HG03342 (cell line): ENCODE measurements around the gene TRAF3IP3.
A peak's percentile ranks its signal among the peaks of the same experiment; 100 is the strongest.

ENCODE experiments used
- ATAC-seq: cut with Tn5 transposase; IDR thresholded peaks from one replicate; pipeline ENCODE4 v1.9.1; 2021; ENCODE audit warnings: mild to moderate bottlenecking, moderate library complexity; ENCODE audit not compliant: unreplicated experiment

The TRAF3IP3 gene

GRCh38 chr1:209755926-209756614 lies at the start of gene TRAF3IP3:
Gene TRAF3IP3, plus strand, starts transcription at chr1:209756053. Its CDS starts 3,987 bp downstream, at chr1:209760040.
- peak; percentile 78 for ATAC-seq

GRCh38 chr1:209706622-209707021 lies 49.2 kb upstream of the TRAF3IP3 start:
- no peak for ATAC-seq

GRCh38 chr1:209707308-209707707 lies 48.5 kb upstream of the TRAF3IP3 start:
- no peak for ATAC-seq

GRCh38 chr1:209708297-209708696 lies 47.6 kb upstream of the TRAF3IP3 start:
- no peak for ATAC-seq

GRCh38 chr1:209710093-209710492 lies 45.8 kb upstream of the TRAF3IP3 start:
- ATAC-seq, result peak; percentile 61

- ATAC-seq, result no peak
Observed at GRCh38 chr1:209710847-209711246, 45.0 kb upstream of the TRAF3IP3 start.

- no peak for ATAC-seq
Observed at GRCh38 chr1:209714338-209714737, 41.5 kb upstream of the TRAF3IP3 start.

- no peak for ATAC-seq
Observed at GRCh38 chr1:209715314-209715713, 40.5 kb upstream of the TRAF3IP3 start.

GRCh38 chr1:209717818-209718217 lies 38.0 kb upstream of the TRAF3IP3 start:
- ATAC-seq, result no peak

GRCh38 chr1:209720326-209720725 lies 35.5 kb upstream of the TRAF3IP3 start:
- ATAC-seq, result no peak

- ATAC-seq, result no peak
Observed at GRCh38 chr1:209720826-209721225, 35.0 kb upstream of the TRAF3IP3 start.

- no peak for ATAC-seq
Observed at GRCh38 chr1:209721323-209721722, 34.5 kb upstream of the TRAF3IP3 start.

GRCh38 chr1:209723265-209723664 lies 32.6 kb upstream of the TRAF3IP3 start:
- no peak for ATAC-seq

GRCh38 chr1:209723756-209724693 lies 31.8 kb upstream of the TRAF3IP3 start:
- peak; percentile 60 for ATAC-seq

- no peak for ATAC-seq
Observed at GRCh38 chr1:209727286-209727685, 28.6 kb upstream of the TRAF3IP3 start.

GRCh38 chr1:209727785-209728184 lies 28.1 kb upstream of the TRAF3IP3 start:
- ATAC-seq, result no peak

GRCh38 chr1:209728466-209728865 lies 27.4 kb upstream of the TRAF3IP3 start:
- ATAC-seq, result no peak

GRCh38 chr1:209729436-209729835 lies 26.4 kb upstream of the TRAF3IP3 start:
- ATAC-seq, result no peak

GRCh38 chr1:209732725-209733124 lies 23.1 kb upstream of the TRAF3IP3 start:
- ATAC-seq, result no peak

GRCh38 chr1:209733409-209734192 lies 22.3 kb upstream of the TRAF3IP3 start:
- no peak for ATAC-seq

GRCh38 chr1:209736490-209737117 lies 19.2 kb upstream of the TRAF3IP3 start:
- no peak for ATAC-seq
